HG03571 (cell line): Measurements from ENCODE around the gene USP17L5.
"Not testable (repeated sequence)": the region's sequence is repeated elsewhere in the genome, so short reads cannot be mapped to it uniquely, and the experiment has no call there.

Experiments
- ATAC-seq: cut with Tn5 transposase; IDR thresholded peaks from one replicate; pipeline ENCODE4 v1.9.1; 2021; ENCODE audit not compliant: unreplicated experiment

Gene USP17L5, protein sequence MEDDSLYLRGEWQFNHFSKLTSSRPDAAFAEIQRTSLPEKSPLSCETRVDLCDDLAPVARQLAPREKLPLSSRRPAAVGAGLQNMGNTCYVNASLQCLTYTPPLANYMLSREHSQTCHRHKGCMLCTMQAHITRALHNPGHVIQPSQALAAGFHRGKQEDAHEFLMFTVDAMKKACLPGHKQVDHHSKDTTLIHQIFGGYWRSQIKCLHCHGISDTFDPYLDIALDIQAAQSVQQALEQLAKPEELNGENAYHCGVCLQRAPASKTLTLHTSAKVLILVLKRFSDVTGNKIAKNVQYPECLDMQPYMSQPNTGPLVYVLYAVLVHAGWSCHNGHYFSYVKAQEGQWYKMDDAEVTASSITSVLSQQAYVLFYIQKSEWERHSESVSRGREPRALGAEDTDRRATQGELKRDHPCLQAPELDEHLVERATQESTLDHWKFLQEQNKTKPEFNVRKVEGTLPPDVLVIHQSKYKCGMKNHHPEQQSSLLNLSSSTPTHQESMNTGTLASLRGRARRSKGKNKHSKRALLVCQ

DNA sequence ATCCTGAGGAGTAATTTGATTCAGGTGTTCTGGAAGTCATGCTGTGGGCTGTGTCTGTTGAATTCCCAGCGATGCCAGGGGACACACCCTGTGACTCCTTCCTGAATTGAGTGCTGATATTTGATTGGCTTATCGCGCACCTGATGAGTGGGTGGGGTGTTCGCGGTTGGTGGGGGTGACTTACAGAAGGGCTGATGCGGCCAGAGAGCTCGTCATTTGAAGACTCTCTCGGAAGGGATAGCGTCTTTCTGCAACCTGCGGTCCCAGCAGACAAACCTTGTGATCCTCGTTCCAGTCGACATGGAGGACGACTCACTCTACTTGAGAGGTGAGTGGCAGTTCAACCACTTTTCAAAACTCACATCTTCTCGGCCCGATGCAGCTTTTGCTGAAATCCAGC lies at the start of gene USP17L5:
USP17L5 (plus strand) TSS at position 301 of the 400 bp plus-strand sequence; CDS start at position 301, 0 bp downstream.
- ATAC-seq: not testable (repeated sequence)

DNA sequence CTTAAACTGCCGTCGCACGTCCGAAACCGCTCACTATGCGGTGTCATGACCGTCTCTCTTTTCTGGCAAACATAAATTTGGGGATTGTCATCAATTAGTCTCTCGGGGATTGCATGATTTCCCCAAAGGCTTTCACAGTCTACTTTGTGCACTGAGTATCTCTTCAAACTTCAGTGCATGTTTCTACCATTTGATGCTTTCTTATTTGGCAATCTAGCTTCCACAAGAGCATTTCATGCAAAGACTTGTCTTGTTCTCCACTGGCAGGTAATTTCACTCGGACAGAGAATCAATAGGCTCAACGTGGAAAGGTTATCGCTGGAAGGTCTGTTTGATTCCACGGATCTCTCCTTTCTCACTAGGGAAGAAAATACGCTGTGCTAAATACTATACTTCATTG lies 15.0 kb upstream of the USP17L5 start:
- not testable (repeated sequence) for ATAC-seq

DNA sequence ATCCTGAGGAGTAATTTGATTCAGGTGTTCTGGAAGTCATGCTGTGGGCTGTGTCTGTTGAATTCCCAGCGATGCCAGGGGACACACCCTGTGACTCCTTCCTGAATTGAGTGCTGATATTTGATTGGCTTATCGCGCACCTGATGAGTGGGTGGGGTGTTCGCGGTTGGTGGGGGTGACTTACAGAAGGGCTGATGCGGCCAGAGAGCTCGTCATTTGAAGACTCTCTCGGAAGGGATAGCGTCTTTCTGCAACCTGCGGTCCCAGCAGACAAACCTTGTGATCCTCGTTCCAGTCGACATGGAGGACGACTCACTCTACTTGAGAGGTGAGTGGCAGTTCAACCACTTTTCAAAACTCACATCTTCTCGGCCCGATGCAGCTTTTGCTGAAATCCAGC lies 14.3 kb upstream of the USP17L5 start, which contains the start of gene USP17L24:
USP17L24 (plus strand) TSS at position 301 of the 400 bp plus-strand sequence; CDS start at position 301, 0 bp downstream.
- ATAC-seq: not testable (repeated sequence)

DNA sequence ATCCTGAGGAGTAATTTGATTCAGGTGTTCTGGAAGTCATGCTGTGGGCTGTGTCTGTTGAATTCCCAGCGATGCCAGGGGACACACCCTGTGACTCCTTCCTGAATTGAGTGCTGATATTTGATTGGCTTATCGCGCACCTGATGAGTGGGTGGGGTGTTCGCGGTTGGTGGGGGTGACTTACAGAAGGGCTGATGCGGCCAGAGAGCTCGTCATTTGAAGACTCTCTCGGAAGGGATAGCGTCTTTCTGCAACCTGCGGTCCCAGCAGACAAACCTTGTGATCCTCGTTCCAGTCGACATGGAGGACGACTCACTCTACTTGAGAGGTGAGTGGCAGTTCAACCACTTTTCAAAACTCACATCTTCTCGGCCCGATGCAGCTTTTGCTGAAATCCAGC lies 9.6 kb upstream of the USP17L5 start, which contains the start of gene USP17L25:
USP17L25 (plus strand) TSS at position 301 of the 400 bp plus-strand sequence; CDS start at position 301, 0 bp downstream.
- not testable (repeated sequence) for ATAC-seq

DNA sequence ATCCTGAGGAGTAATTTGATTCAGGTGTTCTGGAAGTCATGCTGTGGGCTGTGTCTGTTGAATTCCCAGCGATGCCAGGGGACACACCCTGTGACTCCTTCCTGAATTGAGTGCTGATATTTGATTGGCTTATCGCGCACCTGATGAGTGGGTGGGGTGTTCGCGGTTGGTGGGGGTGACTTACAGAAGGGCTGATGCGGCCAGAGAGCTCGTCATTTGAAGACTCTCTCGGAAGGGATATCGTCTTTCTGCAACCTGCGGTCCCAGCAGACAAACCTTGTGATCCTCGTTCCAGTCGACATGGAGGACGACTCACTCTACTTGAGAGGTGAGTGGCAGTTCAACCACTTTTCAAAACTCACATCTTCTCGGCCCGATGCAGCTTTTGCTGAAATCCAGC lies 4.8 kb upstream of the USP17L5 start, which contains the start of gene USP17L26:
USP17L26 (plus strand) TSS at position 301 of the 400 bp plus-strand sequence; CDS start at position 301, 0 bp downstream.
- ATAC-seq: not testable (repeated sequence)

DNA sequence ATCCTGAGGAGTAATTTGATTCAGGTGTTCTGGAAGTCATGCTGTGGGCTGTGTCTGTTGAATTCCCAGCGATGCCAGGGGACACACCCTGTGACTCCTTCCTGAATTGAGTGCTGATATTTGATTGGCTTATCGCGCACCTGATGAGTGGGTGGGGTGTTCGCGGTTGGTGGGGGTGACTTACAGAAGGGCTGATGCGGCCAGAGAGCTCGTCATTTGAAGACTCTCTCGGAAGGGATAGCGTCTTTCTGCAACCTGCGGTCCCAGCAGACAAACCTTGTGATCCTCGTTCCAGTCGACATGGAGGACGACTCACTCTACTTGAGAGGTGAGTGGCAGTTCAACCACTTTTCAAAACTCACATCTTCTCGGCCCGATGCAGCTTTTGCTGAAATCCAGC lies 4.6 kb downstream of the USP17L5 start, which contains the start of gene USP17L27:
USP17L27 (plus strand) TSS at position 301 of the 400 bp plus-strand sequence; CDS start at position 301, 0 bp downstream.
- ATAC-seq: not testable (repeated sequence)

DNA sequence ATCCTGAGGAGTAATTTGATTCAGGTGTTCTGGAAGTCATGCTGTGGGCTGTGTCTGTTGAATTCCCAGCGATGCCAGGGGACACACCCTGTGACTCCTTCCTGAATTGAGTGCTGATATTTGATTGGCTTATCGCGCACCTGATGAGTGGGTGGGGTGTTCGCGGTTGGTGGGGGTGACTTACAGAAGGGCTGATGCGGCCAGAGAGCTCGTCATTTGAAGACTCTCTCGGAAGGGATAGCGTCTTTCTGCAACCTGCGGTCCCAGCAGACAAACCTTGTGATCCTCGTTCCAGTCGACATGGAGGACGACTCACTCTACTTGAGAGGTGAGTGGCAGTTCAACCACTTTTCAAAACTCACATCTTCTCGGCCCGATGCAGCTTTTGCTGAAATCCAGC lies 9.4 kb downstream of the USP17L5 start, which contains the start of gene USP17L28:
USP17L28 (plus strand) TSS at position 301 of the 400 bp plus-strand sequence; CDS start at position 301, 0 bp downstream.
- not testable (repeated sequence) for ATAC-seq

DNA sequence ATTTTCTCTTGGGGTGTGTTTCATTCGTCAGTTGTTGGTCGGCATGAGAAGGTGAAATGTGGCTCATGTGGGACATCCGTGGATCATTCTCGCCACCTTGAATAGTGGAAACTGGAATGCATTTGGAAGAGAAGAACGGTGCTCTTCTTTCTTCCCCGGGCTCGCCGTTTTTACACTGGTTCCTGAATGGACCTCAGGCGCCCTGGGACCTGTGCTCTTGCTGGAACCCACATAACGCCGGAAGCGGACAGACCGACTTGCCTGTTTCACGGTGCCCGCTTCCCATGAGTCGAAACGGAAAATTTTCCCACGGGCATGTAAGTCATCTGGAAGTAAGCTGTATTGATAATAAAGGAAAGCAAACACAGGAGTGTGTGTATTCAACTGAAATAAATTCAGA lies 11.7 kb downstream of the USP17L5 start:
- not testable (repeated sequence) for ATAC-seq

DNA sequence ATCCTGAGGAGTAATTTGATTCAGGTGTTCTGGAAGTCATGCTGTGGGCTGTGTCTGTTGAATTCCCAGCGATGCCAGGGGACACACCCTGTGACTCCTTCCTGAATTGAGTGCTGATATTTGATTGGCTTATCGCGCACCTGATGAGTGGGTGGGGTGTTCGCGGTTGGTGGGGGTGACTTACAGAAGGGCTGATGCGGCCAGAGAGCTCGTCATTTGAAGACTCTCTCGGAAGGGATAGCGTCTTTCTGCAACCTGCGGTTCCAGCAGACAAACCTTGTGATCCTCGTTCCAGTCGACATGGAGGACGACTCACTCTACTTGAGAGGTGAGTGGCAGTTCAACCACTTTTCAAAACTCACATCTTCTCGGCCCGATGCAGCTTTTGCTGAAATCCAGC lies 14.1 kb downstream of the USP17L5 start, which contains the start of gene USP17L29:
USP17L29 (plus strand) TSS at position 301 of the 400 bp plus-strand sequence; CDS start at position 301, 0 bp downstream.
- not testable (repeated sequence) for ATAC-seq

DNA sequence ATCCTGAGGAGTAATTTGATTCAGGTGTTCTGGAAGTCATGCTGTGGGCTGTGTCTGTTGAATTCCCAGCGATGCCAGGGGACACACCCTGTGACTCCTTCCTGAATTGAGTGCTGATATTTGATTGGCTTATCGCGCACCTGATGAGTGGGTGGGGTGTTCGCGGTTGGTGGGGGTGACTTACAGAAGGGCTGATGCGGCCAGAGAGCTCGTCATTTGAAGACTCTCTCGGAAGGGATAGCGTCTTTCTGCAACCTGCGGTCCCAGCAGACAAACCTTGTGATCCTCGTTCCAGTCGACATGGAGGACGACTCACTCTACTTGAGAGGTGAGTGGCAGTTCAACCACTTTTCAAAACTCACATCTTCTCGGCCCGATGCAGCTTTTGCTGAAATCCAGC lies 23.6 kb downstream of the USP17L5 start, which contains the start of gene USP17L30:
USP17L30 (plus strand) TSS at position 301 of the 400 bp plus-strand sequence; CDS start at position 301, 0 bp downstream.
- not testable (repeated sequence) for ATAC-seq

DNA sequence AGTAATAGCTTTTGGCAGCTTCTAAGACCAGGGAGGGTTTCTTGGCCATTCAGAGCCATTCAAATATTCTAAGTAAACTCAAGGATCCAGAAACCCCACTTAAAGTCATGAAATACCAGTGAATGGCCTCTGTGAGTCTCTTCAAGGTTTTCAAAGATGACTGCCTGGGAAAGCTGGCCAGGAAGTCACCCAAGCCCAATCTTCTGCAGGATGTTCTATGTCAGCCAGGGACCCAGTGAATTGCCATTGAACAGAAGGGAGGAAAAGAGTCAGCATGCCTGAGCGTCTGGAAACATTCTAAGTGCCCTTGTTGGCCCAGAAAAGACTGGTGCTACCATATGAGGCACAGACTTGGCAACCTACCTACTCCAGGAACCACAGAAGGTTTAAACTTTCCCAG lies 40.7 kb downstream of the USP17L5 start:
- ATAC-seq: not testable (repeated sequence)

DNA sequence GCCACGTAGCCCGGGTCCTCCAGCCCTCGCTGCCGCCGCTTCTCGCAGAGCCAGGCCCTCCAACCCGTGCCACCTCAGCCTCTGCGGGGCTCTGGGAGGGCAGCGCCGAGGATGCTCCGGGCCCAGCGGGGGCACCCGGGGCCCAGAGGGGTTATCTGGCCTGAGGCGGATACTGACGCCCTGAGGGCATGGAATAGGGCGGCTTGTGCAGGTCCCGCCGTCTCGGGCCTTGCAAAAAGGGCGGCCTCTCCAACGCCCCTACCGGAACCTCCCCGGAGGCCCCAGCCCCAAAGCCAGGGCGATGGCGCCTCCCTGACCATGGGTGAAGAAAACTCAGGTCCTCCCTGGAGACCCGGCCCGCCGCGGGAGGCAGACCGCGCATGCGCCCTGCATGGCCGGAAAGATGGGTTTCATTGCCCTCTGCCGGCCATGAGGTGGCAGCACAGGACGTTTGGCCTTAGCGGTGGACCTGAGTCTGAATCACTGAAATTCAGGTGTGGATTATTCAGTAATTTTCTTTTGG lies 41.9 kb downstream of the USP17L5 start:
- ATAC-seq: not testable (repeated sequence)

DNA sequence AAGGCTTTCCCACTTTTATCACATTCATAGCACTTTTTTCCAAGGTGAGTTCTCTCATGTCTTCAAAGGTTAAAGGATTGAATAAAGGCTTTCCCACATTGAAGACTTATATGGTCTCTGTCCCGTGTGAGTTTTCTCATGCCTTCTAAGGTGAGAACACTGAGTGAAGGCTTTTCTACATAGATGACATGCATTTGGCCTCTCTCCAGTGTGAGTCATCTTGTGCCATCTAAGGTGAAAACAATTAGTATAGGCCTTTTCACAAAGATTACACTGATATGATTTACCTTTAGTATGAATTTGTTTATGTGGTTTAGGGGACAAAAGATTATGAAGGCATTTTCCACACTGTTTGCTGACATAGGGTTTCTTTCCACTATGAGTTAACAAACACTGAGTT lies 44.9 kb downstream of the USP17L5 start:
- no peak for ATAC-seq

DNA sequence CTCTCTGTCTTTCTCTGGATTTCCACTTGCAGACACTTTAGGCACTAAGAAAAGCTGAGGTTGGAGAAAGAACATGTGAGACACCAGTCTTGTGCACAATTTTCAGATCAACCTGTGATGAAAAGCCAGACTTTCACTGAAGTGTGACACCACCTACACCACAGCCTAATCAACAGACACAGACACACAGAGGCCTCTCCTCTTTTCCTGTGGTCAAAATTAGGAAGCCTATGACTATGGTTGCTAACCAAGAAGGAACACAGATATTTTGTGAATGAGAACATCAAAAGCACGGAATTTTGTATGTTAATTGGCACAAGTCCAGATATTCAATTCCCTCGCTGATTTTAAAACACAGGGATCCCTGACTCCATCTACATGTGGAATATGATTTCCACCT lies 49.8 kb downstream of the USP17L5 start:
- not testable (repeated sequence) for ATAC-seq
